Superior temporal gyrus (tissue), 1 donor: ENCODE data around the gene MYL10.
"Not testable (repeated sequence)": the region's sequence is repeated elsewhere in the genome, so short reads cannot be mapped to it uniquely, and the experiment has no call there.

Experiments used
- DNase-seq: peaks from one replicate; pipeline ENCODE4 v3.0.0-alpha.2; 2016; ENCODE audit errors: extremely low spot score

MYL10 gene

DNA sequence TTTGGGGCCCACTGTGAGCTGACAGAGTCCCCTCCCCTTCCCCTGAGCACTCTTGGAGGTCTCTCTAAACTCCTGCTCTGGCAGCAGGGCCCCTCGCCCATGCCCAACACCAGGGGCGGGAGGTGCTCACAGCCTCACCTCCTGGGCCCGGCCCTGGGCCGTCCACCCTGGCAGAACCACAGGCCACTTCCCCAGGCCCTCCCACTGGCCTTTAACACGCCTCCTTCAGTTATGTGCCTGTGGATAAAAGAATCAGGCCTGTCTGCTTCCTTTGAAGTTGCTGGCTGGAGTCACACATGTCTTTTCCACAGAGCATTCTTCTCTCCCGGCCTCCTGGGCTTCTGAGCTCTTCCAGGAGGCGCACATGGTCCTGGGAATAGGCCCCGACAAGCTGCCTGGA lies 10.2 kb downstream of the MYL10 start:
- DNase-seq, result no peak

DNA sequence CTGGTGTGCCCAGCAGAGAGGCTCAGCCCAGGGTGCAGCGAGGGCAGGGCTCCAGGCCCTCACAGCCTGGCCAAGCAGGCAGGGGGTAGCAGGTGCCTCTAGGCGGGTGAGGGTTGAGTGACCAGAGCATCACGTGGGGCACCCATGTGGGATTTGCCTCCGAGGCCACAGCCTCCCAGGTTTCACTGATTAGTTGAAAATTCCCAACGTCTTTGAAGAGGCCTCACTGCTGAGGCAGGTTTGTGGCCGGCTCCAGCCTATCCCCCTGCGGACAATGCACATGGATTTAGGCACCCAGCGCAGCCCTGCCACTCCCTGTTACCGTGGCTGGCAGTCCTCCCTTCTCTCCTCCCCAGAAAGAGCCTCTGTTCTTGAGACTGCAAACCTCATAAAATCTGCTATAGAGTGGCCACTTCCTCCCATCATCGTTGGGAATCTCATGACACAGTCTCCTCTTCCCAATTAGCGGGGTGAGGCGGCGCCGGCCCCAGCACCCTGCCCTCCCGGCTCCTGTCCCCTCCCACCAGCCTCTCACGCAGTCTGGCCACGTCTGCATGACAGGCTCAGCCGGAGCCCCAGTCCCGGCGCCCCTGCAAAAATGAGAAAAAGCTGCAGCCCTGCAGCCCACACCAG lies 10.8 kb downstream of the MYL10 start:
- DNase-seq, result no peak

DNA sequence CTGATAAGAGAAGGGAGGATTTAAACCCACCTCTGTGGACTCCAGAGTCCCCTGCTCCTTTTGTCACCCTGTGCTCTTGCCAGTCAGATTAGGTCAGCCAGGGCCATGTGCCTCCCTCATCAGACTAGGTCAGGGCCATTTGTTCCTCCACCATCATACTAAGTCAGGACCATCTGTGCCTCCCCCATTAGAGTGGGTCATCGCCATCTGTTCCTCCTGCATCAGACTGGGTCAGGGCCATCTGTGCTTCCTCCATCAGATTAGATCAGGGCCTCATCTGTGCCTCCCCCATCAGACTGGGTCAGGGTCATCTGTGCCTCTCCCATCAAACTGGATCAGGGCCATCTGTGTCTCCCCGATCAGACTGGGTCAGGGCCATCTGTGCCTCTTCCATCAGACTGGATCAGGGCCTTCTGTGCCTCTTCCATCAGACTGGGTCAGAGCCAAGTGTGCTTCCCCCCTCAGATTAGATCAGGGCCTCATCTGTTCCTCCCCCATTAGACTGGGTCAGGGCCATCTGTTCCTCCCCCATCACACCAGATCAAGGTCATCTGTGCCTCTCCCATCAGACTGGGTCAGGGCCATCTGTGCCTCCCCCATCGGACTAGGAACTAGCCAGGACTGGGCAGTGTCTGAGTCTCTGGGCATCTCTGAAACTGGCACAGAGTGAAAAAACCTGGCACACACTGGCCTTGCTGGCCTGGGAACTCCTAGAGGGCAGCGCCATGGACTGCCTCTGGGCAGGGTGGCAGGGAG lies 11.5 kb downstream of the MYL10 start:
- no peak for DNase-seq

DNA sequence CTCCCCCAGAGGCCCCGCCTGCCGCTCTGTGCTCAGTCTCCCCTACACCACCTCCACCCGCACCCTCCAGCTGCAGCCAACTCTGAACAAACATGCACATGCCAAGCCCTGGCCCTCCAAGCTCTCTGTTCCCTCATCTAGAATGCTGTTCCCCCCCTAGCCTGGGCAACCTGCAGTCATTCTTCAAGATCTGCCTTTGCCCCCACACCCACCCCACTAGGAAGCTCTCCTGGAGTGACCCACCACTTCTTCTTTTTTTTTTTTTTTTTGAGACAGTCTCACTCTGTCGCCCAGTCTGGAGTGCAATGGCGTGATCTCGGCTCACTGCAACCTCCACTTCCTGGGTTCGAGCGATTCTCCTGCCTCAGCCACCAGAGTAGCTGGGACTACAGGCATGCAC lies 13.7 kb downstream of the MYL10 start:
- no peak for DNase-seq

DNA sequence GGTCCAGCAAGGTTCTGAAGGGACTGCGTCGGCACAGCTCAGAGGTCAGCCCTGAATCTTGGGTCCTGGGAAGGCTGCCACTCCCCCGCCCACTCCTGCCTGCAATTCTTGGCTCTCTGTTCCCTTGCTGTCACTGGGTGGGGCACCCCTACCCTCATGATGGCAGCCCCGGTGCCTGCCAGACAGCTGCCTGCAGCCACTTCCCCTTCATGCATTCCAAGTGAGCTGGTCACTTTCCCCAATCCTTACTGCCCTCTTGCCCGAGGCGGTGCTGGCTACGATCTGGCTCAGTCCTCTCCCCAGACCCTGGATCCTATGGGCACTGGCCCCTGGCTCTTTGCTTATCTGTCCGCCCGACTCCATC lies 14.2 kb downstream of the MYL10 start:
- no peak for DNase-seq

DNA sequence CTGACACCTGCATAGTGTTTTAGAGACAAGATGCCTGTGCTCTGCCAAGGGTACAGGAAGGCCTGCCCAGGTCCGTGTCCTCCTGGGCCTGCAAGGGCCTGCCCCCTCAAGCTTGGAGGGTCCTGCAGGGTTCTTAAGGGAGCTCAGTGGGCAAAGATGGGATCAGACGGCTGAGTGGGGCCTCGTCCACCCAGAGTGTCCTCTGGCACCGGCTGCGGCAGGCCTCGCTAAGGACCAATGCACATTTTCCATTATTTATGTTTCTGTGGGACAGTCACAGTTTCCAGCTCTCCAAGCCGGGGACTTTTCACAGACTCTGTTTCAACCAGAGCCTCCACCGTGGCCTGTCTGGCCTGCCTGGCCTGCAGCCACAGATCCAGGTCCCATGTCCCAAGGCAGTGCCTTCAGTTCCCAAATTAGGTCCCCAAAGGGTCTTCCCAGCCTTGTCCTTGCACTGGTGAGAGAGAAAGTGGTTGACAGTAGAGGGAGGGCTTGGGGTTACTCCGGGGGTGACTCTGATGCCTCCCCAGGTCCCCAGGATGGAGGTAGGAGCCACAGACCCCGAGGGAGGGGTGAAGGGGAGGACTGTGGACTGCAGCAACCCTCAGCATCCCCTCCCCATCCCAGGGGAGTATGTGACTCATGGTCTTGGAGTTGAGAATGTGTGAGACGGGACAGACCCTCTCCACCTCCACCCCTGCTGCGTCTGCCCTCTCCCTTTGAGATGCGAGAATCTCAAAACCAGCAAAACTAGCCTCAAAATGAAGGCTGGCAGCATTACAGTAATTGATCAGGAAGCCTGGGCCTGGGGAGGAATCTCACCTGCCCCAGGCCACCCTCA lies 14.8 kb downstream of the MYL10 start:
- DNase-seq, result no peak

DNA sequence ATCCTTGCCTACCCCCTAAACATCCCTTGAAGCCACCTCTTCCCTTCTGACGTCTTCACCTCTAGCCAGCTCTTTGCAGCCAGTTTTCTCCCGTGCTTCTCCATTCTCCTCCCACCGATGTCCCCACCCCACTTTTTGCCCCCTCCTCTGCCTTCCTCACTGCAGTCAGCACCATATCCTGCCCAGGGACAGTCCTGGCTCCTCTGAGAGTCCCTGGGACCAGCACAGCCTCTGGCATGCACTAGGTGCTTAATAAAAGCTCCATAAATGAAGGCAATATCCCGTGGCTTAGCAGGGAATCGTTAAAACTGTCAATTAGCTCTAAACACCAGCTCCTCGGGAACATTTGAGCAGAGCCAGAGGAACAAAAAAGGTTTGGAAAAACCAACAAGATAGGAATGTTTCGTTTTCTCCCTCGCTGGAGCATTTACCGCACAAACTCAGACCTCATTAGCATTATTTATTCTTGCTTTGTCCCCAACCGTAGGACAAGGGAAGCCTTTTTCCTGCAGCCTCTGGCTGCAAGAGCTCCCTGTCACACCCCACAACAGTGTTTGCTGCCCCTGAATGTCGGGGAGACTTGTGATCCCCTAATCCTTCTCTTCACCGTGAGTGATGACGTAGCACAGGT lies 16.1 kb downstream of the MYL10 start:
- DNase-seq, result no peak

DNA sequence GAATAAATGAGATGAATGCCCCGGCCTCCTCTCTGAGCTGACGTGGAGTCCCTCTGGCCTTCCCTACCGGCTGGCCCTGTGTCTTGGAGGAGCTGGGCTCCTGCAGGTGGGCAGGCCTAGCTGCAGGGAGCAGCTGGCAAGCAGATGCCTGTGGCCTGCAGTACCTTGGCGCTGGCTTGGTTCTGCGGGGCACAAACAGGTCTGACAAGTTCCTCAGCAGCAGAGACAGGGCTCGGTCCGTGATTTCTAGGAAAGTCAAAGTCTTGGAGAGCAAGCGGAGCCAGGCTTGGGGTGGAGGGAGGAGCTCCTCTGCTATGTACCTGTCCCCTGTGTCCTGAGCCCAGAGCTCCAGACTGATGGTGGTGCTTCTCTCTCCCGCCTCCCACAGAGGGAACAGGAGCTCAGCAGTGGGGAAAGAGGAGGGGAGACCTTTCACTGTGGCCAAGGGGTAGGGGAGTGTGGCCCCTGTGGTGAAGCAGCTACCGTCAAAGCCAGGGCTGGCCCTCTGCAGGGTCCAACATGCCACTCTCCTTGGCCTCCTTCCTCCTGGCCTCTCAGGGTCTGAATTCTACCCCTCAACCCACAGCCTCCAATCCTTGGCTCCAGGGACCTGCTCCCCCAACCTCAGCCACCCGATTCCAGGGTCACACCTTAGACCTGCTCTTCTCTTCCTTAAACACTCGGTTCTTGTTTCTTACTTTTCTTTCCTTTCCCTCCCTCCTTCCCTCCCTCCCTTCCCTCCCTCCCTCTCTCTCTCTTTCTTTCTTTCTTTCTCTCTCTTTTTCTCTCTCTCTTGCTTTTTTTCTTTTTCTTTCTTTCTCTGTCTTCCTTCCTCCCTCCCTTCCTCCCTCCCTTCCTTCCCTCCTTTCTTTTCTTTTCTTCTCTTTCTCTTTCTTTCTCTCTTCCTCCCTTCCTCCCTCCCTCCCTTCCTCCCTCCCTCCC lies 20.1 kb downstream of the MYL10 start:
- no peak for DNase-seq

DNA sequence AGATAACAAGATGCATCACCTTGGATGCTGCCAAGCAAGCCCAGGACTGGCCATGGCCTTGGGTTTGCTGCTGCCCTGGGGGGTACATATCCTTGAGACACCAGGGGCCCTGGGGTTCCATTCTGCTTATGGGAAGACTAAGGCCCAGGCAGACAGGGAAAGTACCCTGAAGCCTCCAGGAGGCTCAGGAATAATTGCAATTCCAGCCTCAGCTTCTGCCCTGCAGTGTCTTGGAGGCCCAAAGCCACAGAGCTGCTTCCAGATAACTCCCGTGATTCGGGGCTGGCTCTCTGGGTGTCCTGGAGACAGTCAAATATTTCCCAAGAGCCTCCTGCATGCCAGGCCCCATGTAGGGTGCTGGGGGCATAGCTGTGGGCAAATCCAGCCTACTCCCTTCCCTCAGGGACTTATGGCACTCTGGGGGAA lies 22.6 kb downstream of the MYL10 start:
- DNase-seq, result no peak

DNA sequence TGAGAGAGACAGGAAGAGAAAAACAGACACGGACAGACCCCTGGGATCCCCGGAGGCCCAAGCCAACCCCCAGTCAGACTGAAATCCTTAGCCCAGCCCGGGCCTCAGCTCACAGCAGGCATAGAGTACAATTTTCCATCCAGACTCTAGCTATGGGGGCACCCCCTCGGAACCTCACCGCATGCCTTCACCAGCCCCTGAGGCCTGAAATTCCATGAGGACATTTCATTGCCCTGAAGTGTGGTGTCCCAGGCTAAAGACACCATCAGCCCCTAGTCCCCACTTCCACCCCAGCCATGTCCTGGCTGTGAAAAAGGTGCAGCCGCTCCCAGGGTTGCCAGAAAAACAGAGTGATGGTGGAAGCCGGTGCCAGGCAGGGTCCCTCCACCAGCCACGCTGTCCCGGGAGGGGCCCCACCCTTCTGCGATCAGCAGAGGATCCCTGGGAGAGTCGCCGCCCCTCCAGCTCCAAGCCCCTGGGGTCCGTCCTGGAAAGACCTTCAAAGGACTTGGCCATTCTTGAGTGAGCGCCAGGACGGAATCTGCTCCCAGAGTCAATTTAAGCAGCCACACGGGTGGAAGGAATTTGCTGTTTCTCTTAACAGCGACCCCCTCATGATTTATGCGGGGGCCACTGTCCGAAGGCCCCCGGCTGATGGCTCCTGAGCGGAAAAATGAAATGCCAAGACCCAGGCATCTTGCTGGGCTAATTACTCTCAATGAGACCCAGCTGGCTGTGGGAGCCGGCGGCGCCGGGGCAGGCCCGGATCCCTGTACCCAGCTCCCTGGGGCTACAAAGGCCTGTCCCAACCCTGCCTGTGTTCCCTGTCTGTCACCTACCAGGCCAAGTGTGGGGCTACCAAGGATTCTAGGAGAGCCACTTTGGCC lies 23.2 kb downstream of the MYL10 start:
- DNase-seq, result no peak

DNA sequence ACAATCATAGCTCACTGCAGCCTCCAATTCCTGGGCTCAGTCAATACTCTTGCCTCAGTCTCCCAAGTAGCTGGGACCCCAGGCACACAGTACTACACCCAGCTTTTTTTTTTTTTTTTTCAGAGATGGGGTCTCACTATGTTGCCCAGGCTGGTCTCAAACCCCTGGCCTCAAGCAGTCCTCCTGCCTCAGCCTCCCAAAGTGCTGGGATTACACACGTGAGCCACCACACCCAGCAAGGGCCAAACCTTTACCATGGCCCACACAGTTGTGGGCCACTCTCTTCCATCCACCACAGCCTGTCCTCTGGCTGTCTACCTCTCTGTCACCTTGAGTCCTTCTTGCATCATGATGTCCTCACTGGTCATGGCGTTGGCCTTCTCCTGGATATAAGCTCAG lies 24.2 kb downstream of the MYL10 start:
- DNase-seq, result not testable (repeated sequence)

DNA sequence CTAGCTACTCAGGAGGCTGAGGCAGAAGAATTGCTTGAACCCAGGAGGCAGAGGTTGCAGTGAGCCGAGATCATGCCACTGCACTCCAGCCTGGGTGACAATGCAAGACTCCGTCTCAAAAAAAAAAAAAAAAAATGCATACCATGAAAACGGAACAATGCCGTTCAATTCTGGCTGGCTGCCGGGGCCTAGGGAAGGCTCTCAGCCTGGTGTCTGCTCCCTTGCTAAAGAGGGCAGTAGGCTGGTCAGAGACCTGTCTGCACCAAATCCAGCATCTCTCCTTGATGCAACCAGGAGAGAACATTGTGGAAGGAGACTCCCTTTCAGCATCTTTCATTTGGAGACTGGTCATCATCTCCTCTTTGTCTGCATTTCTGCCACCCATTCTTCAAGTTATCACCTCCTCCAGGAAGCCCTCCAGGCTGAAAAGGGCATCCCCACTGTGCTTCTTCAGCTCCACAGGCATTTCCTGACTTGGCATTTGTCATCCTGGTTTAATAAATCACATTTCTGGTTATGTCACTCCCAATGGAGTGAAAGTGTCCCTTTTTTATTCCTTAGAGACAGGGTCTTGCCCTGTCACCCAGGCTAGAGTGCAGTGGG lies 24.7 kb downstream of the MYL10 start:
- DNase-seq, result no peak

DNA sequence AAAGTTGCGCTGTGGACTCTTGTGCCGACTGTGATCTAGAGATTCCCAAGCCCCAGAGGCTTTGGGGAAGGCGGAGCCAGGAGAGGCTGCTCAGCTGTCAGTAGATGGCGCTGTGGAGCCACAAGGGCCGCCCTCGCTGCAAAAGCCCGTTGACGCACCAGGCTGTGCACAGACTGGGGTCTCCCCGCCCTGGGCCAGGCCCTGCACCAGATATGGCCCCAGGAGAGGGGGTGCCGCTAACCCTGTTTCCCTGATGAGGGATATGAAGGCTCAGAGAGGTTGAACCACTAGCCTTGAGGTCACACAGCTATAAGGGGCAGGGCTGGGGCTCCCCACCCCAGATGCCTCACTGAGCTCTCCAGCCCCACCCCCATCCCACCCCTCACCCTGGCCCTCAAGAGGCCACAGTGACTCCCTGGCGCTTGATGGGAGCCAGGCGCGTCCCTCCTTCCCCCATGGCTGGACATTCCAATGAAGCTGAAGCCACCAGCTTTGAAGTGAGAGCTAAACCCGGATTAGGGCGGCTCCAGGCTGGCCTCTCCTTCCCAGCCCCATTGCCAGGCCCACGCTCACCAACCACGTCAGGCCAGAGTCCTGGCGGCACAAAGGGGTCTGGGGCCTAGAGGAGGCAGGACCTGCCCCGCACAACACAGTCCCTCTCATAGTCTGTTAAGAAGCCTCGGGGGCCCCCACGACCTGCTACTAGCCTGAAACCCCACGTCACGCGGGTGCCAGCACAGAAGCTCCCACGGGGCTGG lies 26.4 kb downstream of the MYL10 start:
- peak; percentile 73 for DNase-seq

DNA sequence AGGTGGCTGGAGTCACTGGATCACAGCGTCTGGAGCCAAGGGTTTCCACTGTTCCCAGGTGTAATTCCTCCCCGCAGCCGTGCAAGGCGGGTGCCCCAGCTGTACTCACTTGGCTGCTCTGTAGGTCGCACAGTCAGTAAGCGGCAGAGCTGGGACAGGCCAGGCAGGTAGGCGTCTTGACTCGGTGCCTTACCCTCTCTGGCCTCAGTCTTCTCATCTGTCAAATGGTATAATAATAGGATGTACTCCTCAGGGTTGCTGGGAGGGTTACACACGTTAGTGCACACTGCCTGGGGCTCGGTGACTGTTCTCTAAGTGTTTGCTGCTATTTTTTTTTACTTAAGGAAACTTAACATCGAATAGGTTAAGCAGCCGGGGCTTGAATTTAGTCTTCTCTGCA lies 27.0 kb downstream of the MYL10 start:
- DNase-seq, result no peak

DNA sequence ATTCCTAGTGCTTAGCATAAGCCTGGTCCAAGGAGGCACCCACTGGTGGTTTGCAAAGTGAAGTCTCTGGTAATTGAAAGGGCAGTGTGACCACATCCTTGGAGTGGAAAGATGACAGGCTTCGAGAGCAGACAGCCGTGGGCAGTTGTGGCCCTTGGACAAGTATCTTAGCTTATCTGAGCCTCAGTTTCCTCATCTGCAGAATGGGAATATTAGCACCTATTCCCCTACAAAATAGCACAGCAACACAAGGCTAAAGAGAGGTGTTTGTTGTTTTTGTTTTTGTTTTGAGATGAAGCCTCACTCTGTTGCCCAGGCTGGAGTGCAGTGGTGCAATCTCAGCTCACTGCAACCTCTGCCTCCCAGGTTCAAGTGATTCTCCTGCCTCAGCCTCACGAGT lies 29.3 kb downstream of the MYL10 start:
- DNase-seq, result no peak

DNA sequence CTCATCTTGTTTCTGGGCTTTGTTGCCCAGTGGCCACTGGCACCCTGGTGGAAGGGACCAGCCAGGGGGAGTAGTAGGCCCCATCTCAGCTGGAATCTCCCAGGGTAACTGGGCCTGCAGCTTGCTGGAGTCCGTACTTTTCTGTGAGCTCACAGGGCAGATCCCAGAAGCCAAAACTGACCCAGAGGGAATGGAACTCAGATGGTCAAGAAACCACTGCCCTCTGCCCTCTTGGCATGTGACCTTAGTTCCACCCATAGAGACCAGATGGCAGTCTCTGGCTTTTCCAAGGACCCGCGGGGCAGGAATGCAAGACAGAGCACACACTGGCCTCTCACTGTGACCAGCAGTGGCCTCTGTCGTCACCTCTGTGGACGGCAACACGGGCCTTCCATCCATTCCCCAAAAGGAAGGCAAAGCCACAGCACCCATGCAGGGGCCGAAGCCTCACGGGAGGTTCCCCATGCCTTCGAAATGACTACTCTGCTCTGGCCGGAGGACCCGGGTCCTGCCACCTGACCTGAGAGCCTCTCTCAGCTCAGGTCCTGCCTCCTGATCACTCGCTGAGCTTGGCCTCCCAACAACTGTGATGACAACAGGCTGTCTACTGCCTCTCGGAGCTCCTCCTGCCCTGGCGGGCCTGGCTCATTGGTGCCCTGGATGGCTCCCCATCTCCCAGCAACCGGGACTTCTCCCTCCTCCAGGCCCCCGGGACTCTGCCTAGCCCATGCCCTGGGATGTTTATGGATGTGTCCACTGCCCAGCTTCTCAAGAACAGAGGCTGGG lies 29.9 kb downstream of the MYL10 start:
- DNase-seq, result no peak

DNA sequence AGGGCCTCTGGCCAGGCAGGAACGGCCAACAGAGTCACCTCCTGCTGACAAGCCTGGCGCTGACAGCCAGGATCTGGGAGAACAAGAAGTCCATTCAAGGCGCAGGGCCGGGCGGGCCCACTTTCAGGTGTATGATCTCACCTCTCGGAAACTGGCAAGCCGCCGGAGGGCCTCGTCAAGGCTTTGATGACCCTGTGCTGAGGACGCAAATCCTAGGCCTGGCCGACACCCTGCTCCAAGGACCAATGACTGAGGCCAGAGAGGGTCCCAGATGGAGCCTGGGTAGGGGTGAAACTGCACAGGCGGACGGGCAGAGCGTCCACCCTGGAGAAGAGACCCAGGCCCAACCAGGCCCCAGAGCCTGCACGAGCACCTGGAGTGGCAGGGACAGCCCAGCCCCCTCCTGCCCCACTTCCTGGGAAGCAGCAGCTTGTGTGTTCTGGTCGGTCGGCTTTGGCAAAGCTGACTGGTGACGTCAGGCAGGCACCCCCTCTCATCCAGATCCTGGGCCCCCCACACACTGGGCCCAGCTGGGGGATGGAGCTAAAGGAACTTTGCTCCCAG lies 30.6 kb downstream of the MYL10 start:
- no peak for DNase-seq

DNA sequence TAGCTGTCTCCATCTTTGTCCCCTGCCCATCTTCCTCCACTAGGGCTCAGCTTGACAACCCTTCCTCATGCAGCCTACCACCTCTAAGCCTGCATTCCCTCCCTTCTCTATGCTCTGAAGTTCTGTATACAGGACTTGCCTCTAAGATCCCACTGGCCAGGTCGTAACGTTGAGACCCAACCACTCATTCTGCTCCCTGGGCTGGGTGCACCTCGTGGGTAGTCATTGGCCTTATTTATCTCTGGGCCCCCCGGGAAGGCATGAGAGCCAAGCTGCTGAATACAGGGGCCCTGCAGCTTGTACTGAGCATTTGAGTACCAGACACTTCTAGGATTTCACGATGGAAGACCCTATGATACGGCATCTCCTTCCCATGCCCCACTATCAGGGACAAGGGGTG lies 31.2 kb downstream of the MYL10 start:
- DNase-seq, result no peak
